HepG2 (cell line): ENCODE measurements around the gene TOMM40L. TPM values are rescaled to one million over a fixed set of nuclear protein-coding genes. Genes with fewer than 3 reads are reported as not detected.

Experiments
- ADNP ChIP-seq: sonication (generic); formaldehyde crosslinking; IDR thresholded peaks from 2 replicates; pipeline ENCODE4 v1.4.0; 2020; ENCODE audit warnings: missing genetic modification reagents
- ASH2L ChIP-seq: fragments of 300-600, 200-600 bp; sonication (generic); IDR thresholded peaks from 2 replicates; pipeline ENCODE4 v1.7.0; 2017; ENCODE audit warnings: low read depth, mild to moderate bottlenecking, moderate library complexity, mixed read lengths, low read length; ENCODE audit not compliant: insufficient read length
- CREB1 ChIP-seq, 2 experiments: fragments of 450-650 bp in 1 of 2; IDR thresholded peaks; 2 replicates each; pipeline ENCODE4 v1.6.1; 2016 to 2017; ENCODE audit warnings: control low read depth in 1 of 2, mild to moderate bottlenecking in 1 of 2, missing compliant biosample characterization in 1 of 2, missing genetic modification characterization in 1 of 2
- FIP1L1 ChIP-seq: fragments of 200-400 bp; formaldehyde crosslinking; IDR thresholded peaks from 2 replicates; pipeline ENCODE4 v1.6.1; 2018; ENCODE audit warnings: low read depth, mild to moderate bottlenecking, low read length, moderate library complexity, borderline replicate concordance; ENCODE audit not compliant: insufficient read depth
- MAFF ChIP-seq: IDR thresholded peaks from 2 replicates; pipeline ENCODE4 v1.6.1; 2011; ENCODE audit warnings: low read depth, low read length, improper control_type of control experiment
- NCOA1 ChIP-seq: sonication (generic); formaldehyde crosslinking; IDR thresholded peaks from 2 replicates; pipeline ENCODE4 v1.9.0; 2021; ENCODE audit warnings: missing genetic modification reagents
- SMAD9 ChIP-seq: sonication (generic); formaldehyde crosslinking; IDR thresholded peaks from 2 replicates; pipeline ENCODE4 v1.5.1; 2020; ENCODE audit warnings: mild to moderate bottlenecking, missing genetic modification reagents
- SMC3 ChIP-seq: IDR thresholded peaks from 2 replicates; pipeline ENCODE4 v1.6.1; 2011; ENCODE audit warnings: low read length, improper control_type of control experiment
- TCF7L2 ChIP-seq: IDR thresholded peaks from 2 replicates; pipeline ENCODE4 v1.6.1; 2011; ENCODE audit warnings: mild to moderate bottlenecking, low read depth, low read length, moderate library complexity
- ZNF34 ChIP-seq: sonication (generic); formaldehyde crosslinking; IDR thresholded peaks from 2 replicates; pipeline ENCODE4 v1.4.0; 2020; ENCODE audit warnings: mild to moderate bottlenecking, missing genetic modification reagents, borderline replicate concordance
- ZNF562 ChIP-seq: sonication (generic); formaldehyde crosslinking; IDR thresholded peaks from 2 replicates; pipeline ENCODE4 v1.8.0; 2022; ENCODE audit warnings: missing genetic modification reagents, borderline replicate concordance
- ZNF605 ChIP-seq: sonication (generic); formaldehyde crosslinking; IDR thresholded peaks from 2 replicates; pipeline ENCODE4 v1.8.0; 2022; ENCODE audit warnings: mild to moderate bottlenecking, missing genetic modification reagents
- ZNF782 ChIP-seq: sonication (generic); formaldehyde crosslinking; IDR thresholded peaks from 2 replicates; pipeline ENCODE4 v1.4.0; 2020; ENCODE audit warnings: missing genetic modification reagents, mild to moderate bottlenecking, borderline replicate concordance
- ZNF841 ChIP-seq: sonication (generic); formaldehyde crosslinking; IDR thresholded peaks from 2 replicates; pipeline ENCODE4 v1.8.1; 2023; ENCODE audit warnings: missing genetic modification reagents, borderline replicate concordance
- ZNF878 ChIP-seq: sonication (generic); formaldehyde crosslinking; IDR thresholded peaks from 2 replicates; pipeline ENCODE4 v1.8.1; 2023; ENCODE audit warnings: mild to moderate bottlenecking, missing genetic modification reagents, moderate library complexity
- ZNF883 ChIP-seq: sonication (generic); formaldehyde crosslinking; IDR thresholded peaks from 2 replicates; pipeline ENCODE4 v1.5.1; 2020; ENCODE audit warnings: mild to moderate bottlenecking, missing genetic modification reagents; ENCODE audit errors: not compliant biosample characterization
- polyA plus RNA-seq, 8 experiments: library from polyadenylated mRNA; depleted of rRNA in 3 of 8; stranded (reverse) in 7 of 8; unstranded in 1 of 8; fragments of >200 nt; fragmentation: Illumina TruSeq in 4 of 8; extraction: Trizol in 4 of 8; gene quantifications; 2 replicates each; pipeline versions ENCODE4 v1.2.1 to v1.2.3, GENCODE V29; 2011 to 2016; ENCODE audit warnings: low read depth in 4 of 8, missing spikeins in 1 of 8, mixed read lengths in 1 of 8; ENCODE audit not compliant: insufficient read depth in 1 of 8
- total RNA-seq, 5 experiments: library from RNA; depleted of rRNA; stranded (reverse); fragments of >200 nt; fragmentation: Illumina TruSeq; extraction: Trizol; gene quantifications; 2 replicates each; pipeline ENCODE4 v1.2.3, GENCODE V29; 2016; ENCODE audit warnings: low read depth in 1 of 5
- TF ChIP-seq, protein P1 (sequence below): sonication (generic); formaldehyde crosslinking; IDR thresholded peaks from 2 replicates; pipeline ENCODE4 v1.4.0; 2020; ENCODE audit warnings: missing genetic modification reagents
- TF ChIP-seq, protein P2 (sequence below), 2 experiments: fragments of 450-650 bp in 1 of 2; sonication (generic) in 1 of 2; formaldehyde crosslinking; IDR thresholded peaks; 2 replicates each; pipeline versions ENCODE4 v1.5.0 to v1.8.0; 2020 to 2022; ENCODE audit warnings: mild to moderate bottlenecking in 1 of 2, missing genetic modification reagents in 1 of 2
- TF ChIP-seq, protein P3 (sequence below): IDR thresholded peaks from 2 replicates; pipeline ENCODE4 v1.4.0; 2020; ENCODE audit warnings: mild to moderate bottlenecking, missing genetic modification reagents

Gene TOMM40L
- total and polyA plus RNA-seq, 2 of the 13 experiments (the other 11 are each of a cell fraction or from before 2014, with no cell fraction given): 14.1 to 26.2 TPM

DNA sequence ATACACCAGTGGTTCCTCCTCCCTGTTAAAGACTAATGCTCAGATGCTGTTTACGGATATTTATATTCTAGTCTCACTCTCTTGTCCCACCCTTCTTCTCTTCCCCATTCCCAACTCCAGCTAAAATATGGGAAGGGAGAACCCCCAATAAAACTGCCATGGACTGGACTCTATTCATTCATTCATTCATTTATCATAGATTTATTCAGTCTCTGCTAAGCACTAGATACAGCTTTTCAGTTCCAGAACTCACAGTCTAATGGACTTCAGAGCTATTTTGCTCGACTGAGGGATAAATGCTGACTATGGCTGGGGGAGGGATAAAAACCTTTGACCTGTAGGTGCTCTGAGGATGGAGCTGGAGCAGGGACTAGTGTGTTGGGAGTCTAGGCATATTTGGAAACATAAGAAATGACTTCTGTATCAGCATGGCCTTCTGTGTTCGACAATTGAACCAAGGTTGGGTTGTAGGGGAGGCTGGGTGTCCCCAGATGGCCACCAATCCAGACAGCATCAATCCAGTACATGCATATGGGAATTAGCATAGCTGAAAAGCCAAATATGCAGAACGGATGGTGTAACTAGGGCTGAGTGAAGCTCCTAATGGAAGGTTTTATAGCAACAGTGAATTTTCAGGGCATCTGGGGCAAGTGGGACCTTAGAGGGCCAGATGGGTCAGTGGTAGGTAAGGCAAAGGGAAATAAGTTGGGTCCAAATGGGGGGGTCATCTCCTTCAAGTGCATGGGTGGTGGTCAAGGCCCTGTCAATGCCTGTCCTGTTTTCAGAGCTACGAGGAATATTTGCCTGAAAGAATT lies 6.6 kb upstream of the TOMM40L start (continued):
- TF ChIP-seq ZNF878 (CRISPR knock-in tag) (0 out of 2 replicates have a peak, but pooled peaks have one; percentile 43), MAFF (peak; percentile 46), CREB1 (IDR thresholded peaks at IDR 0.05) (no peak), CREB1 (CRISPR knock-in tag; IDR thresholded peaks at IDR 0.05) (no peak), FIP1L1 (no peak), ZNF605 (peak; percentile 41; the same call in 1 of the 2 replicates), ZNF841 (peak; percentile 48; the same call in 1 of the 2 replicates), ZNF883 (CRISPR knock-in tag) (peak; percentile 58), ZNF562 (CRISPR knock-in tag) (0 out of 2 replicates have a peak, but pooled peaks have one; percentile 69), NCOA1 (CRISPR knock-in tag) (0 out of 2 replicates have a peak, but pooled peaks have one; percentile 9), SMC3 (no peak), ADNP (CRISPR knock-in tag) (no peak), TCF7L2 (no peak), SMAD9 (no peak), ASH2L (no peak), ZNF34 (CRISPR knock-in tag) (0 out of 2 replicates have a peak, but pooled peaks have one; percentile 54), ZNF782 (CRISPR knock-in tag) (no peak)
- TF ChIP-seq, protein P1, sequence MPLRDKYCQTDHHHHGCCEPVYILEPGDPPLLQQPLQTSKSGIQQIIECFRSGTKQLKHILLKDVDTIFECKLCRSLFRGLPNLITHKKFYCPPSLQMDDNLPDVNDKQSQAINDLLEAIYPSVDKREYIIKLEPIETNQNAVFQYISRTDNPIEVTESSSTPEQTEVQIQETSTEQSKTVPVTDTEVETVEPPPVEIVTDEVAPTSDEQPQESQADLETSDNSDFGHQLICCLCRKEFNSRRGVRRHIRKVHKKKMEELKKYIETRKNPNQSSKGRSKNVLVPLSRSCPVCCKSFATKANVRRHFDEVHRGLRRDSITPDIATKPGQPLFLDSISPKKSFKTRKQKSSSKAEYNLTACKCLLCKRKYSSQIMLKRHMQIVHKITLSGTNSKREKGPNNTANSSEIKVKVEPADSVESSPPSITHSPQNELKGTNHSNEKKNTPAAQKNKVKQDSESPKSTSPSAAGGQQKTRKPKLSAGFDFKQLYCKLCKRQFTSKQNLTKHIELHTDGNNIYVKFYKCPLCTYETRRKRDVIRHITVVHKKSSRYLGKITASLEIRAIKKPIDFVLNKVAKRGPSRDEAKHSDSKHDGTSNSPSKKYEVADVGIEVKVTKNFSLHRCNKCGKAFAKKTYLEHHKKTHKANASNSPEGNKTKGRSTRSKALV (CRISPR knock-in tag): 0 out of 2 replicates have a peak, but pooled peaks have one; percentile 17
- TF ChIP-seq, protein P2, sequence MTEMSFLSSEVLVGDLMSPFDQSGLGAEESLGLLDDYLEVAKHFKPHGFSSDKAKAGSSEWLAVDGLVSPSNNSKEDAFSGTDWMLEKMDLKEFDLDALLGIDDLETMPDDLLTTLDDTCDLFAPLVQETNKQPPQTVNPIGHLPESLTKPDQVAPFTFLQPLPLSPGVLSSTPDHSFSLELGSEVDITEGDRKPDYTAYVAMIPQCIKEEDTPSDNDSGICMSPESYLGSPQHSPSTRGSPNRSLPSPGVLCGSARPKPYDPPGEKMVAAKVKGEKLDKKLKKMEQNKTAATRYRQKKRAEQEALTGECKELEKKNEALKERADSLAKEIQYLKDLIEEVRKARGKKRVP (CRISPR knock-in tag; IDR thresholded peaks at IDR 0.05): 0 out of 4 replicates have a peak, but pooled peaks of 1 of the 2 experiments have one; percentile 13
- TF ChIP-seq, protein P3, sequence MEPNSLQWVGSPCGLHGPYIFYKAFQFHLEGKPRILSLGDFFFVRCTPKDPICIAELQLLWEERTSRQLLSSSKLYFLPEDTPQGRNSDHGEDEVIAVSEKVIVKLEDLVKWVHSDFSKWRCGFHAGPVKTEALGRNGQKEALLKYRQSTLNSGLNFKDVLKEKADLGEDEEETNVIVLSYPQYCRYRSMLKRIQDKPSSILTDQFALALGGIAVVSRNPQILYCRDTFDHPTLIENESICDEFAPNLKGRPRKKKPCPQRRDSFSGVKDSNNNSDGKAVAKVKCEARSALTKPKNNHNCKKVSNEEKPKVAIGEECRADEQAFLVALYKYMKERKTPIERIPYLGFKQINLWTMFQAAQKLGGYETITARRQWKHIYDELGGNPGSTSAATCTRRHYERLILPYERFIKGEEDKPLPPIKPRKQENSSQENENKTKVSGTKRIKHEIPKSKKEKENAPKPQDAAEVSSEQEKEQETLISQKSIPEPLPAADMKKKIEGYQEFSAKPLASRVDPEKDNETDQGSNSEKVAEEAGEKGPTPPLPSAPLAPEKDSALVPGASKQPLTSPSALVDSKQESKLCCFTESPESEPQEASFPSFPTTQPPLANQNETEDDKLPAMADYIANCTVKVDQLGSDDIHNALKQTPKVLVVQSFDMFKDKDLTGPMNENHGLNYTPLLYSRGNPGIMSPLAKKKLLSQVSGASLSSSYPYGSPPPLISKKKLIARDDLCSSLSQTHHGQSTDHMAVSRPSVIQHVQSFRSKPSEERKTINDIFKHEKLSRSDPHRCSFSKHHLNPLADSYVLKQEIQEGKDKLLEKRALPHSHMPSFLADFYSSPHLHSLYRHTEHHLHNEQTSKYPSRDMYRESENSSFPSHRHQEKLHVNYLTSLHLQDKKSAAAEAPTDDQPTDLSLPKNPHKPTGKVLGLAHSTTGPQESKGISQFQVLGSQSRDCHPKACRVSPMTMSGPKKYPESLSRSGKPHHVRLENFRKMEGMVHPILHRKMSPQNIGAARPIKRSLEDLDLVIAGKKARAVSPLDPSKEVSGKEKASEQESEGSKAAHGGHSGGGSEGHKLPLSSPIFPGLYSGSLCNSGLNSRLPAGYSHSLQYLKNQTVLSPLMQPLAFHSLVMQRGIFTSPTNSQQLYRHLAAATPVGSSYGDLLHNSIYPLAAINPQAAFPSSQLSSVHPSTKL (CRISPR knock-in tag): 0 out of 2 replicates have a peak, but pooled peaks have one; percentile 1
